H1 (cell line): ENCODE results near the gene DDI2. TPM values are rescaled to one million over a fixed set of nuclear protein-coding genes. Genes with fewer than 3 reads are reported as not detected.

Experiments
- CTCF ChIA-PET: fragments of 300-600 bp; sonication (Branson Sonifier 250); formaldehyde crosslinking; loops from one replicate; lab custom pipeline; 2021; ENCODE audit not compliant: partially characterized antibody; lab: Charles Lee
- POLR2A ChIA-PET: fragments of 300-600 bp; sonication (Branson Sonifier 250); formaldehyde crosslinking; loops from one replicate; lab custom pipeline; 2021; ENCODE audit warnings: inconsistent platforms; ENCODE audit not compliant: partially characterized antibody; lab: Charles Lee
- DNase-seq, 2 experiments: peaks; one replicate each; pipeline versions ENCODE4 v3.0.0 to v3.0.0-alpha.2; 2010 to 2022; ENCODE audit warnings: low spot score in 2 of 2, low read depth in 1 of 2, mixed read lengths in 1 of 2
- FAIRE-seq: peaks from 2 replicates; lab custom pipeline; 2011; peaks lifted over from hg19 to GRCh38; lab: Jason Lieb, UNC
- H2AFZ ChIP-seq: 2 replicates; pipeline ENCODE4 v1.8.1; 2012; ENCODE audit warnings: low read length, inconsistent platforms
- H2AK5ac ChIP-seq: 2 replicates; pipeline ENCODE4 v1.6.1; 2013; ENCODE audit warnings: low read depth, low read length
- H2BK120ac ChIP-seq: replicated peaks from 2 replicates; pipeline ENCODE3; 2013; ENCODE audit warnings: low read depth, low read length, inconsistent platforms
- H2BK12ac ChIP-seq: 2 replicates; pipeline ENCODE4 v1.6.1; 2013; ENCODE audit warnings: low read depth, low read length
- H2BK15ac ChIP-seq: 2 replicates; pipeline ENCODE4 v1.6.1; 2013; ENCODE audit warnings: low read length
- H2BK20ac ChIP-seq: 2 replicates; pipeline ENCODE4 v1.6.1; 2013; ENCODE audit warnings: low read length
- H2BK5ac ChIP-seq: 2 replicates; pipeline ENCODE4 v1.6.1; 2013; ENCODE audit warnings: low read depth, low read length
- H3K14ac ChIP-seq: 2 replicates; pipeline ENCODE4 v1.6.1; 2013; ENCODE audit warnings: inconsistent platforms; ENCODE audit not compliant: insufficient read length
- H3K18ac ChIP-seq: 2 replicates; pipeline ENCODE4 v1.6.1; 2013; ENCODE audit warnings: low read length; ENCODE audit errors: extremely low read depth
- H3K23ac ChIP-seq: 2 replicates; pipeline ENCODE4 v1.6.1; 2013; ENCODE audit warnings: inconsistent platforms; ENCODE audit not compliant: insufficient read length
- H3K23me2 ChIP-seq: 2 replicates; pipeline ENCODE4 v1.6.1; 2013; ENCODE audit warnings: low read depth, low read length
- H3K27ac ChIP-seq: 2 replicates; pipeline ENCODE4 v1.6.1; 2011; ENCODE audit warnings: low read depth, low read length, inconsistent platforms
- H3K27me3 ChIP-seq, 4 experiments: replicated peaks in 1 of 4; 1 replicate in 1 of 4; 2 replicates in 3 of 4; pipeline versions ENCODE4 v1.6.1 to v1.8.1; 2011 to 2013; ENCODE audit warnings: low read length in 3 of 4, mild to moderate bottlenecking in 3 of 4, inconsistent platforms in 2 of 4, mixed read lengths in 2 of 4, moderate library complexity in 1 of 4; ENCODE audit not compliant: control insufficient read depth in 3 of 4, insufficient read depth in 3 of 4; ENCODE audit errors: extremely low read depth in 1 of 4
- H3K36me3 ChIP-seq, 4 experiments: 2 replicates each; pipeline versions ENCODE4 v1.6.1 to v1.8.1; 2011 to 2013; ENCODE audit warnings: mild to moderate bottlenecking in 4 of 4, low read length in 3 of 4, moderate library complexity in 2 of 4, control low read depth in 1 of 4, inconsistent platforms in 1 of 4; ENCODE audit not compliant: insufficient read depth in 4 of 4, control insufficient read depth in 2 of 4
- H3K4ac ChIP-seq: replicated peaks from 2 replicates; pipeline ENCODE3; 2013; ENCODE audit warnings: low read length, low read depth, mixed read lengths, inconsistent platforms; ENCODE audit not compliant: insufficient read length
- H3K4me1 ChIP-seq, 4 experiments: replicated peaks in 1 of 4; 1 replicate in 1 of 4; 2 replicates in 3 of 4; pipeline versions ENCODE4 v1.6.1 to v1.8.1; 2011 to 2013; ENCODE audit warnings: low read length in 3 of 4, inconsistent platforms in 2 of 4, mixed read lengths in 1 of 4; ENCODE audit not compliant: insufficient read depth in 4 of 4, control insufficient read depth in 3 of 4
- H3K4me2 ChIP-seq, 2 experiments: 2 replicates each; pipeline versions ENCODE4 v1.6.1 to v1.8.1; 2011 to 2013; ENCODE audit warnings: low read depth in 2 of 2, low read length in 2 of 2, control low read depth in 1 of 2, inconsistent platforms in 1 of 2, mild to moderate bottlenecking in 1 of 2; ENCODE audit not compliant: insufficient read depth in 1 of 2
- H3K4me3 ChIP-seq, 4 experiments: fragments of 200-600, 300-600 bp in 1 of 4; sonication (generic), shearing (Covaris generic), sonication (Bioruptor Twin) in 1 of 4; 2 replicates each; pipeline versions ENCODE4 v1.5.1 to v1.8.1; 2011 to 2016; ENCODE audit warnings: low read length in 4 of 4, low read depth in 3 of 4, control low read depth in 2 of 4, inconsistent platforms in 2 of 4, mild to moderate bottlenecking in 2 of 4, mixed read lengths in 1 of 4, moderate library complexity in 1 of 4; ENCODE audit not compliant: insufficient read depth in 2 of 4; ENCODE audit errors: extremely low read depth in 1 of 4
- H3K56ac ChIP-seq: replicated peaks from 2 replicates; pipeline ENCODE3; 2013; ENCODE audit warnings: low read depth, mild to moderate bottlenecking, mixed read lengths, low read length, inconsistent platforms; ENCODE audit not compliant: insufficient read length
- H3K79me1 ChIP-seq: 2 replicates; pipeline ENCODE4 v1.6.1; 2013; ENCODE audit warnings: low read depth, low read length, control low read depth
- H3K79me2 ChIP-seq, 2 experiments: 2 replicates each; pipeline versions ENCODE4 v1.6.1 to v1.8.1; 2012 to 2013; ENCODE audit warnings: low read length in 2 of 2, mild to moderate bottlenecking in 2 of 2, inconsistent platforms in 1 of 2; ENCODE audit not compliant: insufficient read depth in 2 of 2, control insufficient read depth in 1 of 2
- H3K9ac ChIP-seq, 4 experiments: replicated peaks in 1 of 4; 1 replicate in 1 of 4; 2 replicates in 3 of 4; pipeline versions ENCODE4 v1.6.1 to v1.8.1; 2011 to 2013; ENCODE audit warnings: low read depth in 3 of 4, low read length in 3 of 4, control low read depth in 2 of 4, mild to moderate bottlenecking in 2 of 4, moderate library complexity in 2 of 4, inconsistent platforms in 1 of 4; ENCODE audit errors: extremely low read depth in 1 of 4
- H3K9me3 ChIP-seq, 2 experiments: 2 replicates each; pipeline versions ENCODE4 v1.6.1 to v1.8.1; 2012 to 2013; ENCODE audit warnings: mild to moderate bottlenecking in 2 of 2, moderate library complexity in 2 of 2, control low read depth in 1 of 2, inconsistent platforms in 1 of 2, low read depth in 1 of 2, low read length in 1 of 2, mixed read lengths in 1 of 2; ENCODE audit not compliant: insufficient read depth in 2 of 2
- H4K20me1 ChIP-seq, 2 experiments: replicated peaks in 1 of 2; 2 replicates each; pipeline versions ENCODE3 to v1.8.1; 2011 to 2013; ENCODE audit warnings: inconsistent platforms in 2 of 2, low read length in 2 of 2, mild to moderate bottlenecking in 1 of 2; ENCODE audit not compliant: insufficient read depth in 2 of 2, control insufficient read depth in 1 of 2
- H4K5ac ChIP-seq: 2 replicates; pipeline ENCODE4 v1.6.1; 2013; ENCODE audit warnings: low read length, low read depth, mixed read lengths, inconsistent platforms; ENCODE audit not compliant: insufficient read length
- H4K8ac ChIP-seq: 2 replicates; pipeline ENCODE4 v1.8.0; 2013; ENCODE audit warnings: mild to moderate bottlenecking, moderate library complexity, low read length, inconsistent platforms; ENCODE audit not compliant: insufficient read depth; ENCODE audit errors: extremely low read depth
- H4K91ac ChIP-seq: replicated peaks from 2 replicates; pipeline ENCODE3; 2013; ENCODE audit warnings: low read length, mixed read lengths, inconsistent platforms; ENCODE audit not compliant: insufficient read length
- BACH1 ChIP-seq: IDR thresholded peaks from 2 replicates; pipeline ENCODE4 v1.6.1; 2012; ENCODE audit warnings: low read length, improper control_type of control experiment
- CEBPB ChIP-seq: IDR thresholded peaks from 2 replicates; pipeline ENCODE4 v1.6.1; 2012; ENCODE audit warnings: low read depth, low read length
- GABPA ChIP-seq: IDR thresholded peaks from 2 replicates; pipeline ENCODE4 v1.6.1; 2011; ENCODE audit warnings: mild to moderate bottlenecking, low read length, moderate library complexity, borderline replicate concordance; ENCODE audit not compliant: insufficient read depth
- SIRT6 ChIP-seq: IDR thresholded peaks from one replicate; pipeline ENCODE4 v1.7.1; 2012; ENCODE audit warnings: low read length, inconsistent platforms
- SP2 ChIP-seq: IDR thresholded peaks from 2 replicates; pipeline ENCODE4 v1.6.1; 2012; ENCODE audit warnings: mild to moderate bottlenecking, low read length, inconsistent platforms
- TBP ChIP-seq: IDR thresholded peaks from 2 replicates; pipeline ENCODE4 v1.6.1; 2011; ENCODE audit warnings: low read depth, low read length, improper control_type of control experiment
- TEAD4 ChIP-seq: IDR thresholded peaks from 2 replicates; pipeline ENCODE4 v1.6.1; 2012; ENCODE audit warnings: low read depth, low read length, inconsistent platforms, mixed read lengths
- ZNF274 ChIP-seq: IDR thresholded peaks from 2 replicates; pipeline ENCODE4 v1.7.0; 2012; ENCODE audit warnings: low read length, borderline replicate concordance; ENCODE audit errors: extremely low read depth
- WGBS, 2 experiments: shearing (Covaris generic) in 1 of 2; methylation state at CpG; one replicate each; pipeline versions ENCODE4 v1.1.6 to v1.1.7; 2013 to 2015; ENCODE audit warnings: low lambda C conversion rate in 2 of 2, mixed read lengths in 2 of 2, inconsistent platforms in 1 of 2, low coverage in 1 of 2, missing lambda C conversion rate in 1 of 2; ENCODE audit not compliant: insufficient replicate concordance in 2 of 2, insufficient coverage in 1 of 2, insufficient read length in 1 of 2; ENCODE audit errors: extremely low coverage in 1 of 2, missing lambda C conversion rate in 1 of 2; 5-methylcytosine and 5-hydroxymethylcytosine counted together
- polyA plus RNA-seq, 7 experiments: library from polyadenylated mRNA; depleted of rRNA in 3 of 7; stranded (reverse) in 5 of 7; unstranded in 2 of 7; fragments of >200 nt in 5 of 7; fragments of 200-250 nt in 2 of 7; gene quantifications; 1 replicate in 5 of 7; 2 replicates in 1 of 7; 4 replicates in 1 of 7; pipeline versions ENCODE4 v1.2.1 to v1.2.3, GENCODE V29; 2011 to 2013; ENCODE audit warnings: missing spikeins in 2 of 7, mixed read lengths in 2 of 7
- total RNA-seq: library from RNA; stranded (reverse); fragmentation: NEBNext Ultra II Directional; extraction: Animal tissue kit (Norgen Biotek cat#: 25700); gene quantifications from 2 replicates; pipeline ENCODE4 v1.2.1, GENCODE V29; 2021

Gene DDI2
- total and polyA plus RNA-seq, 2 of the 8 experiments (the other 6 are each of a cell fraction or from before 2014, with no cell fraction given) = 7.7 to 38.3 TPM

DNA sequence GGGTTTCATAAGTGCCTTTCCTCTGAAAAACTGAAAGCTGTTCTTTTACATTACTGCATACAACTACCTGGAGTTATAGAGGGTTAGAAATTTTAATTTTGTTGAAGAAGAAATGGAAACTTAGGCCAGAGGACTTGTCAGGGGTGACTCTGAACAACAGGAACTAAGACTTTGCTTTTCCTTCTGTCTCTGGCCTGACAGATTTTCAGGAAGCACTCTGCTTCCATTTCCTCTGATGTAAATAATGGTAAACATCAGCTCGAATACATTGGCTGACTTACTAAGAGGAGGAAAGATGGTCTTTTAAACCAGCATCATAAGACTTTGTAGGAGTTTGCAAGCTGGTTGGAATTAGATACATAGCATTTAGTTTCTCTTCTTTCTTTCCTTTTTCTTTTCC, 39.8 kb downstream of the DDI2 start:
- Histone ChIP-seq H3K27me3 (no peaks in the 10 kb centered on the region), H4K5ac (no peak overlapping the region), H3K23ac (no peak overlapping the region), H3K36me3 (peaks cover 10 to 73% (median 36%) of the 10 kb centered on the region in 4 experiments), H3K4me3 (no peak overlapping the region), H4K20me1 (no peaks in the 10 kb centered on the region), H3K27ac (no peak overlapping the region), H3K4me2 (no peak overlapping the region), H2BK15ac (no peak overlapping the region), H3K9ac (no peak overlapping the region), H3K18ac (no peak overlapping the region), H4K8ac (no peak overlapping the region), H2BK20ac (no peak overlapping the region), H3K4me1 (no peaks in the 10 kb centered on the region), H3K4ac (no peak overlapping the region), H2BK5ac (no peak overlapping the region), H2AFZ (no peak overlapping the region), H3K23me2 (no peaks in the 10 kb centered on the region), H2BK12ac (no peak overlapping the region), H3K9me3 (no peaks in the 10 kb centered on the region), H4K91ac (no peak overlapping the region), H2BK120ac (no peak overlapping the region), H3K79me1 (no peaks in the 10 kb centered on the region; the same call in 1 of the 2 replicates), H2AK5ac (no peak overlapping the region), H3K14ac (no peak overlapping the region), H3K56ac (no peak overlapping the region), H3K79me2 (no peaks in the 10 kb centered on the region)
- DNase-seq (no peak), FAIRE-seq (no peak)
- ChIA-PET CTCF (interaction anchor here (0.9 kb wide), 1 partner anchor 10 kb away, joined by 3 read pairs; no protein-coding TSS in a partner anchor), POLR2A (interaction anchor here (0.7 kb wide), 1 partner anchor 28 kb away, joined by 4 read pairs; no protein-coding TSS in a partner anchor)
- WGBS, 2 experiments = 95% methylated on average over 1 of the region's 1 CpG; no CpG with 5 or more reads in 1 of the 2 experiments
- TF ChIP-seq TEAD4 (no peak), SIRT6 (no peak), SP2 (no peak), TBP (no peak), ZNF274 (no peak), BACH1 (no peak), GABPA (no peak), CEBPB (no peak)
- TF ChIP-seq, all 59 proteins: peak for 0
